Measurements from ENCODE around the gene PALM2AKAP2. TPM values are rescaled to one million over a fixed set of nuclear protein-coding genes. Genes with fewer than 3 reads are reported as not detected.
A peak's percentile ranks its signal among the peaks of the same experiment; 100 is the strongest.

The PALM2AKAP2 gene
- total and polyA plus RNA-seq, 2 experiments from 2014 or later, result 2.7 to 7.0 TPM

DNA sequence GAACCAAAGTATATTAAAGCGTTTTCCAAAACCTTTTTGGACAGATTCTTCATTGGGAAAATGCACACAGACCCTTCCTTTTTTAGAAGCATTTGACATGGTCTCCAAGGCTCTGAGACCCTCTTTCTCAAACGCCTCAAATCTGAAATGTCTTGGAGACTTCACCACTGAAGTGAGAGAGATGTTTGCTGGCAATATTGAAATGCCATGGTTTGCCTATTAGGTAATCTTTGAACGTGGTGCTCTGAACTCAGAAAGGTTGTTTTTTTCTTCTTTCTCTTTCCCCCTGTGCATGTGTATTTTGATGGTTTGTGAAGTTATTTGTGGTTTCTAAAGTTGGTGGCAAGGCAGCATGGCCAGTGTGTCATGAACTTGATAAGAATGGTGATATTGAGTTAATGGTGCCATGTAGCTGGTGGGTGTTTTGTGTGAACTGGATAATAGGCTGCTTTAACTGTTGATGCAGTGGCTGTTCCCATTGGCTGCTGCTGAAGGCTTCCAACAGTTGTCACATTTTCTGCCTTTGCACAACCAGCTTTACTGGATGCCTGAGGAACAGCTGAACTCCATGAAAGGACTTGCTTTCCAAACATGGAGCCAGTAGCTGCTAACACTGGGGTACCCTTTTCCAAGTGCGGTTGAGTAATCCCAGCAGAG lies 1.7 kb downstream of the PALM2AKAP2 start:
- Histone ChIP-seq H4K20me1 (ENCODE audit: insufficient read depth, poor library complexity, severe bottlenecking) (no peaks in the 10 kb centered on the region), H3K27me3 (peaks cover 32% of the 10 kb centered on the region), H3K4me3 (peak overlapping the region; percentile 77), H3K79me2 (peaks cover 5% of the 10 kb centered on the region), H3K9me3 (ENCODE audit: low read depth) (no peaks in the 10 kb centered on the region), H2AFZ (no peak overlapping the region), H3K27ac (no peak overlapping the region), H3K9me2 (replicated peaks; ENCODE audit: insufficient read depth) (no peaks in the 10 kb centered on the region), H3K4me1 (ENCODE audit: insufficient read depth) (no peaks in the 10 kb centered on the region), H3K36me3 (replicated peaks; ENCODE audit: insufficient read depth, low read depth) (no peaks in the 10 kb centered on the region), H3K4me2 (peak overlapping the region; percentile 92)
- 68% methylated on average over 4 of the region's 4 CpGs for WGBS (ENCODE audit: low lambda C conversion rate, missing lambda C conversion rate)
- TF ChIP-seq EZH2phosphoT487 (IDR thresholded peaks at IDR 0.05; ENCODE audit: low read depth, severe bottlenecking, unreplicated experiment) (no peak), EZH2 (IDR thresholded peaks at IDR 0.05; ENCODE audit: borderline replicate concordance) (no peak)
- TF ChIP-seq, protein P1, sequence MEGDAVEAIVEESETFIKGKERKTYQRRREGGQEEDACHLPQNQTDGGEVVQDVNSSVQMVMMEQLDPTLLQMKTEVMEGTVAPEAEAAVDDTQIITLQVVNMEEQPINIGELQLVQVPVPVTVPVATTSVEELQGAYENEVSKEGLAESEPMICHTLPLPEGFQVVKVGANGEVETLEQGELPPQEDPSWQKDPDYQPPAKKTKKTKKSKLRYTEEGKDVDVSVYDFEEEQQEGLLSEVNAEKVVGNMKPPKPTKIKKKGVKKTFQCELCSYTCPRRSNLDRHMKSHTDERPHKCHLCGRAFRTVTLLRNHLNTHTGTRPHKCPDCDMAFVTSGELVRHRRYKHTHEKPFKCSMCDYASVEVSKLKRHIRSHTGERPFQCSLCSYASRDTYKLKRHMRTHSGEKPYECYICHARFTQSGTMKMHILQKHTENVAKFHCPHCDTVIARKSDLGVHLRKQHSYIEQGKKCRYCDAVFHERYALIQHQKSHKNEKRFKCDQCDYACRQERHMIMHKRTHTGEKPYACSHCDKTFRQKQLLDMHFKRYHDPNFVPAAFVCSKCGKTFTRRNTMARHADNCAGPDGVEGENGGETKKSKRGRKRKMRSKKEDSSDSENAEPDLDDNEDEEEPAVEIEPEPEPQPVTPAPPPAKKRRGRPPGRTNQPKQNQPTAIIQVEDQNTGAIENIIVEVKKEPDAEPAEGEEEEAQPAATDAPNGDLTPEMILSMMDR (IDR thresholded peaks at IDR 0.05; ENCODE audit: poor library complexity), result no peak
- DNase-seq (ENCODE audit: low spot score), result no peak

DNA sequence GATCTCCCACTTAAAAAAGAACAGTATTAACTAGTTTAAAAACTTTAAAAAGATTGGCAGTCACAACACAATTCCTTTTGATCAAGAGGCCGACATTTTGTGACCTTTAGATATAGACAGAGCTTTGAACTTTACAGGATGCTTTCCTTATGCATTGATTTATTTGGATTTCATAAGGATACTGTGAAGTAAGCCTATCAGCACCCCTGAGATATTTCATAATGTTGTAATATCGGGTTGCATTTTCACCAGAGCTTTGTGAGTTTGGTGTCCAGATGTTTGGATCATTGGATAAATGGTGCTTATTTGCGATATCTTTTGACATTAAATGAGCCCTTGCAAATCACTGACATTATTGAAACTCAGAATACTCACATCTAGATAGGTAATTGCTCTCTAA lies 7.7 kb downstream of the PALM2AKAP2 start:
- Histone ChIP-seq H3K9me2 (replicated peaks; ENCODE audit: insufficient read depth) (no peaks in the 10 kb centered on the region), H3K4me2 (no peak overlapping the region), H4K20me1 (ENCODE audit: insufficient read depth, poor library complexity, severe bottlenecking) (no peaks in the 10 kb centered on the region), H3K27ac (no peak overlapping the region), H2AFZ (no peak overlapping the region), H3K36me3 (replicated peaks; ENCODE audit: insufficient read depth, low read depth) (no peaks in the 10 kb centered on the region), H3K9me3 (ENCODE audit: low read depth) (no peaks in the 10 kb centered on the region), H3K79me2 (peaks cover 11% of the 10 kb centered on the region), H3K4me1 (ENCODE audit: insufficient read depth) (peaks cover 27% of the 10 kb centered on the region), H3K27me3 (no peaks in the 10 kb centered on the region), H3K4me3 (no peak overlapping the region)
- no peak for TF ChIP-seq EZH2 (IDR thresholded peaks at IDR 0.05; ENCODE audit: borderline replicate concordance)
- no peak for TF ChIP-seq EZH2phosphoT487 (IDR thresholded peaks at IDR 0.05; ENCODE audit: low read depth, severe bottlenecking, unreplicated experiment)
- TF ChIP-seq, protein P1 (IDR thresholded peaks at IDR 0.05; ENCODE audit: poor library complexity), result no peak
- no peak for DNase-seq (ENCODE audit: low spot score)
- WGBS (ENCODE audit: low lambda C conversion rate, missing lambda C conversion rate), result 76% methylated on average over 3 of the region's 3 CpGs

DNA sequence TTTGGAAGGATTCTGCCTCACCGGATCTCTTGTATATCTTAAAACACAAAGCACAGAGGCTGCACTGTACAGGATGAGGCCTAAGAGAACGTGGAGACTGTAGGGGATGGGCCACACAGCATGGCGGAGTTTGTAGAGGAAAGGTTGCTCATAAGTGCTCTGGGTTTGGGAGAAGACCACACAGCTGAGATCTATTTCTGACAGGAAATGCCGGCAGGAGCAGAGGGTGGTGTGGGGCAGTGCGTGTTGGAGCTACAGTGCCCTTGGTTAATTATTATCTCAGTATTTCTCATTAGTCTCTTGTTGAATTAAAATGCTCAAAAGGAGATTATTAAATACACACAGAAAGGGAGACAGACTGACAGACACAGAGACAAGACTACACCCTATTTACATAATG lies 9.6 kb downstream of the PALM2AKAP2 start:
- peaks cover 43% of the 10 kb centered on the region for H3K4me1 ChIP-seq (ENCODE audit: insufficient read depth)
- DNase-seq (ENCODE audit: low spot score), result no peak
- H3K9me2 ChIP-seq (replicated peaks; ENCODE audit: insufficient read depth), result no peaks in the 10 kb centered on the region
- H3K79me2 ChIP-seq, result peaks cover 8% of the 10 kb centered on the region
- 58% methylated on average over 5 of the region's 5 CpGs for WGBS (ENCODE audit: low lambda C conversion rate, missing lambda C conversion rate)
- no peaks in the 10 kb centered on the region for H3K27me3 ChIP-seq
- TF ChIP-seq EZH2phosphoT487 (IDR thresholded peaks at IDR 0.05; ENCODE audit: low read depth, severe bottlenecking, unreplicated experiment) (no peak), EZH2 (IDR thresholded peaks at IDR 0.05; ENCODE audit: borderline replicate concordance) (no peak)
- TF ChIP-seq, protein P1 (IDR thresholded peaks at IDR 0.05; ENCODE audit: poor library complexity), result no peak
- H3K4me3 ChIP-seq, result no peak overlapping the region
- no peaks in the 10 kb centered on the region for H3K9me3 ChIP-seq (ENCODE audit: low read depth)
- no peaks in the 10 kb centered on the region for H3K36me3 ChIP-seq (replicated peaks; ENCODE audit: insufficient read depth, low read depth)
- H3K27ac ChIP-seq, result peak overlapping the region; percentile 36
- H4K20me1 ChIP-seq (ENCODE audit: insufficient read depth, poor library complexity, severe bottlenecking), result no peaks in the 10 kb centered on the region
- H3K4me2 ChIP-seq, result peak overlapping the region; percentile 1
- no peak overlapping the region for H2AFZ ChIP-seq
